Measurements from ENCODE around the gene KDM4D. TPM values are rescaled to one million over a fixed set of nuclear protein-coding genes. Genes with fewer than 3 reads are reported as not detected.
A peak's percentile ranks its signal among the peaks of the same experiment; 100 is the strongest.
"Not testable (repeated sequence)": the region's sequence is repeated elsewhere in the genome, so short reads cannot be mapped to it uniquely, and the experiment has no call there.

The KDM4D gene
- total and polyA plus RNA-seq, 5 donors from 2014 or later: 0.25 to 0.61 (median 0.37) TPM

GRCh38 chr11:94928117-94928990 lies 45.2 kb upstream of the KDM4D start:
- ATAC-seq (ENCODE audit: low read depth in 2 of 2): no peak
- no peak for DNase-seq
- peaks cover 6 to 59% (median 41%) of the 10 kb centered on the region in 4 donors for H3K4me1 Mint-ChIP-seq

GRCh38 chr11:94932072-94932471 lies 41.4 kb upstream of the KDM4D start:
- not testable (repeated sequence) for ATAC-seq (ENCODE audit: low read depth in 2 of 2); H3K9me3 ChIP-seq (ENCODE audit: control insufficient read depth in 2 of 2, low read length in 2 of 2); H3K4me3 ChIP-seq (ENCODE audit: low read depth, low read length); DNase-seq; H3K9me3 Mint-ChIP-seq; H3K36me3 Mint-ChIP-seq; H3K27ac ChIP-seq (ENCODE audit: insufficient read depth, low read length, poor library complexity, severe bottlenecking); H3K27me3 Mint-ChIP-seq; H3K27me3 ChIP-seq (ENCODE audit: control insufficient read depth, insufficient read depth, low read length); H3K4me3 Mint-ChIP-seq; H3K36me3 ChIP-seq (ENCODE audit: control insufficient read depth, insufficient read depth, low read length)
- H3K4me1 Mint-ChIP-seq: peaks cover 18 to 52% (median 37%) of the 10 kb centered on the region in 4 donors
- H3K4me1 ChIP-seq (ENCODE audit: control insufficient read depth, insufficient read depth, low read length, poor library complexity, severe bottlenecking): peaks cover 25% of the 10 kb centered on the region
- H3K27ac Mint-ChIP-seq: peak overlapping the region in 2 of 3 donors; percentile 7 to 33

More at GRCh38 chr11:94928117-94928990, 45.2 kb upstream of the KDM4D start:
- H3K27ac ChIP-seq (ENCODE audit: insufficient read depth, low read length, poor library complexity, severe bottlenecking): no peak overlapping the region
- no peak overlapping the region for H3K4me3 ChIP-seq (ENCODE audit: low read depth, low read length)
- H3K27ac Mint-ChIP-seq: no peak overlapping the region
- peaks cover 0 to 8% (median 5%) of the 10 kb centered on the region in 7 donors for H3K9me3 Mint-ChIP-seq
- H3K4me3 Mint-ChIP-seq: no peak overlapping the region
- H3K4me1 ChIP-seq (ENCODE audit: control insufficient read depth, insufficient read depth, low read length, poor library complexity, severe bottlenecking): peaks cover 39% of the 10 kb centered on the region
- no peaks in the 10 kb centered on the region for H3K27me3 Mint-ChIP-seq
- no peaks in the 10 kb centered on the region for H3K36me3 Mint-ChIP-seq
- no peaks in the 10 kb centered on the region for H3K9me3 ChIP-seq (ENCODE audit: control insufficient read depth in 2 of 2, low read length in 2 of 2)
- H3K36me3 ChIP-seq (ENCODE audit: control insufficient read depth, insufficient read depth, low read length): no peaks in the 10 kb centered on the region
- no peaks in the 10 kb centered on the region for H3K27me3 ChIP-seq (ENCODE audit: control insufficient read depth, insufficient read depth, low read length)

- Histone ChIP-seq H3K27ac (ENCODE audit: insufficient read depth, low read length, poor library complexity, severe bottlenecking) (no peak overlapping the region), H3K9me3 (ENCODE audit: control insufficient read depth in 2 of 2, low read length in 2 of 2) (no peaks in the 10 kb centered on the region), H3K27me3 (ENCODE audit: control insufficient read depth, insufficient read depth, low read length) (no peaks in the 10 kb centered on the region), H3K36me3 (ENCODE audit: control insufficient read depth, insufficient read depth, low read length) (no peaks in the 10 kb centered on the region), H3K4me1 (ENCODE audit: control insufficient read depth, insufficient read depth, low read length, poor library complexity, severe bottlenecking) (peaks cover 25% of the 10 kb centered on the region), H3K4me3 (ENCODE audit: low read depth, low read length) (no peak overlapping the region)
- H3K4me1 Mint-ChIP-seq: peaks cover 18 to 47% (median 36%) of the 10 kb centered on the region in 4 donors
- ATAC-seq (ENCODE audit: low read depth in 2 of 2) (no peak), DNase-seq (no peak)
- H3K27ac Mint-ChIP-seq: peak overlapping the region in 1 of 3 donors; percentile 33
- H3K9me3 Mint-ChIP-seq: peaks cover 0 to 4% (median 0%) of the 10 kb centered on the region in 7 donors
- no peaks in the 10 kb centered on the region for H3K36me3 Mint-ChIP-seq
- no peak overlapping the region for H3K4me3 Mint-ChIP-seq
- H3K27me3 Mint-ChIP-seq: no peaks in the 10 kb centered on the region
These were observed 41.0 kb upstream of the KDM4D start for GRCh38 chr11:94932503-94932902.

GRCh38 chr11:94933223-94934130 lies 40.0 kb upstream of the KDM4D start:
- no peaks in the 10 kb centered on the region for H3K27me3 ChIP-seq (ENCODE audit: control insufficient read depth, insufficient read depth, low read length)
- DNase-seq: no peak
- Mint-ChIP-seq H3K4me3 (peak overlapping the region in 2 of 4 donors; percentile 20 to 72), H3K27ac (peak overlapping the region in 1 of 3 donors; percentile 66), H3K4me1 (peaks cover 18 to 43% (median 32%) of the 10 kb centered on the region in 4 donors), H3K27me3 (no peaks in the 10 kb centered on the region), H3K9me3 (peaks cover 0 to 4% (median 0%) of the 10 kb centered on the region in 7 donors), H3K36me3 (no peaks in the 10 kb centered on the region)
- no peaks in the 10 kb centered on the region for H3K36me3 ChIP-seq (ENCODE audit: control insufficient read depth, insufficient read depth, low read length)
- no peaks in the 10 kb centered on the region for H3K9me3 ChIP-seq (ENCODE audit: control insufficient read depth in 2 of 2, low read length in 2 of 2)
- peaks cover 25% of the 10 kb centered on the region for H3K4me1 ChIP-seq (ENCODE audit: control insufficient read depth, insufficient read depth, low read length, poor library complexity, severe bottlenecking)
- H3K4me3 ChIP-seq (ENCODE audit: low read depth, low read length): no peak overlapping the region
- ATAC-seq (ENCODE audit: low read depth in 2 of 2): no peak
- no peak overlapping the region for H3K27ac ChIP-seq (ENCODE audit: insufficient read depth, low read length, poor library complexity, severe bottlenecking)

- no peaks in the 10 kb centered on the region for H3K27me3 Mint-ChIP-seq
- peak overlapping the region in 3 of 4 donors; percentile 70 to 72 (median 71) for H3K4me3 Mint-ChIP-seq
These were observed 39.1 kb upstream of the KDM4D start for GRCh38 chr11:94934362-94934761.

GRCh38 chr11:94934846-94935245 lies 38.7 kb upstream of the KDM4D start:
- Mint-ChIP-seq H3K4me1 (peaks cover 18 to 40% (median 32%) of the 10 kb centered on the region in 4 donors), H3K27me3 (no peaks in the 10 kb centered on the region), H3K4me3 (peak overlapping the region in 3 of 4 donors; percentile 70 to 72 (median 71)), H3K9me3 (peaks cover 0 to 4% (median 0%) of the 10 kb centered on the region in 7 donors), H3K36me3 (no peaks in the 10 kb centered on the region), H3K27ac (peak overlapping the region; percentile 45 to 88 (median 66))
- peak in 2 of 3 donors; percentile 30 to 63 for DNase-seq
- Histone ChIP-seq H3K27ac (ENCODE audit: insufficient read depth, low read length, poor library complexity, severe bottlenecking) (no peak overlapping the region), H3K9me3 (ENCODE audit: control insufficient read depth in 2 of 2, low read length in 2 of 2) (no peaks in the 10 kb centered on the region), H3K36me3 (ENCODE audit: control insufficient read depth, insufficient read depth, low read length) (no peaks in the 10 kb centered on the region), H3K27me3 (ENCODE audit: control insufficient read depth, insufficient read depth, low read length) (no peaks in the 10 kb centered on the region), H3K4me1 (ENCODE audit: control insufficient read depth, insufficient read depth, low read length, poor library complexity, severe bottlenecking) (peaks cover 25% of the 10 kb centered on the region), H3K4me3 (ENCODE audit: low read depth, low read length) (peak overlapping the region; percentile 29)
- peak; percentile 31 to 37 for ATAC-seq (ENCODE audit: low read depth in 2 of 2)

More at GRCh38 chr11:94934362-94934761, 39.1 kb upstream of the KDM4D start:
- Histone ChIP-seq H3K27ac (ENCODE audit: insufficient read depth, low read length, poor library complexity, severe bottlenecking) (no peak overlapping the region), H3K27me3 (ENCODE audit: control insufficient read depth, insufficient read depth, low read length) (no peaks in the 10 kb centered on the region), H3K4me1 (ENCODE audit: control insufficient read depth, insufficient read depth, low read length, poor library complexity, severe bottlenecking) (peaks cover 25% of the 10 kb centered on the region), H3K36me3 (ENCODE audit: control insufficient read depth, insufficient read depth, low read length) (no peaks in the 10 kb centered on the region), H3K9me3 (ENCODE audit: control insufficient read depth in 2 of 2, low read length in 2 of 2) (no peaks in the 10 kb centered on the region), H3K4me3 (ENCODE audit: low read depth, low read length) (peak overlapping the region; percentile 29)
- H3K9me3 Mint-ChIP-seq: peaks cover 0 to 4% (median 0%) of the 10 kb centered on the region in 7 donors
- no peaks in the 10 kb centered on the region for H3K36me3 Mint-ChIP-seq
- H3K4me1 Mint-ChIP-seq: peaks cover 18 to 40% (median 32%) of the 10 kb centered on the region in 4 donors
- H3K27ac Mint-ChIP-seq: peak overlapping the region; percentile 45 to 88 (median 66)
- DNase-seq (peak in 1 of 3 donors; percentile 7), ATAC-seq (ENCODE audit: low read depth in 2 of 2) (no peak)
